ENCODE measurements around the gene UFD1. TPM values are rescaled to one million over a fixed set of nuclear protein-coding genes. Genes with fewer than 3 reads are reported as not detected.

UFD1 gene
- total RNA-seq, 1 experiment from 2014 or later = 62.3 TPM

DNA sequence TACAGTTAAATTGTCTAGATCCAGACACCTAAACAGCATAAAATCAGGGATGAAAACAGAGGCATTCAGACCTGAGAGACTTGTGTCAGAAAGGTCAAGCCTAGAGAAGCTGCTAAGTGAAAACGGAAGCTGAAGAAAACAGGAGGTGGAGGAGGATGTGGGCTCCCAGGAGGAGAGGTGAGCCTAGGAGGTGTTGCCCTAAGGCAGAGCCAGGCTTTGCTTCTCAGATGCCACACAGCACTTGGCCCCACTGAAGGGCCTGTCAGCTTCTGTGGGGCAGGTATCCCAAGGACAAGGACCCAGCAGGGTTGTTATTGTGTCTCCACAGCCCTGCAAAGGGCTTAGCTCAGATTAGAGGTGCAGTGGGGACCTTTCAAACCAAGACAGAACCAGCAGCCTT, 14.4 kb downstream of the UFD1 start:
- intact Hi-C loops (cut with micrococcal nuclease) = no loop called here
- H3K27ac Mint-ChIP-seq (ENCODE audit: low read depth, unreplicated experiment) = no peak overlapping the region
- no peak overlapping the region for H3K4me3 Mint-ChIP-seq (ENCODE audit: unreplicated experiment)
- CTCF ChIA-PET = interaction anchor here (0.6 to 1.2 kb wide), 3 partner anchors 14 to 267 kb away, joined by 3 read pairs; no protein-coding TSS in a partner anchor
- H3K36me3 Mint-ChIP-seq (ENCODE audit: insufficient read depth, unreplicated experiment) = peaks cover 71% of the 10 kb centered on the region
- no TSS peak for BruUV-seq (replicated peaks)
- H3K9me3 Mint-ChIP-seq (ENCODE audit: unreplicated experiment) = no peaks in the 10 kb centered on the region
- TF ChIP-seq CTCF (IDR thresholded peaks at IDR 0.05; ENCODE audit: unreplicated experiment) = no peak
- POLR2A ChIA-PET = interaction anchor here (0.8 to 1.9 kb wide), 3 partner anchors 12 to 15 kb away, joined by 3 to 4 read pairs (median 3); partner anchors contain the start of gene CDC45
- no peaks in the 10 kb centered on the region for H3K4me1 Mint-ChIP-seq (ENCODE audit: insufficient read depth, unreplicated experiment)
- DNase-seq (ENCODE audit: unreplicated experiment) = no peak
- H3K27me3 Mint-ChIP-seq (ENCODE audit: insufficient read depth, unreplicated experiment) = no peaks in the 10 kb centered on the region

GRCh38 chr22:19463491-19464469, 15.2 kb downstream of the UFD1 start:
- no TSS peak for BruUV-seq (replicated peaks)
- no peak for DNase-seq (ENCODE audit: unreplicated experiment)
- Mint-ChIP-seq H3K4me3 (ENCODE audit: unreplicated experiment) (no peak overlapping the region), H3K9me3 (ENCODE audit: unreplicated experiment) (no peaks in the 10 kb centered on the region), H3K27me3 (ENCODE audit: insufficient read depth, unreplicated experiment) (no peaks in the 10 kb centered on the region), H3K36me3 (ENCODE audit: insufficient read depth, unreplicated experiment) (peaks cover 66% of the 10 kb centered on the region), H3K4me1 (ENCODE audit: insufficient read depth, unreplicated experiment) (no peaks in the 10 kb centered on the region), H3K27ac (ENCODE audit: low read depth, unreplicated experiment) (no peak overlapping the region)
- POLR2A ChIA-PET = interaction anchor here (0.6 to 1.9 kb wide), 5 partner anchors 11 to 600 kb away, joined by 3 to 4 read pairs (median 3); partner anchors contain the start of gene CDC45
- intact Hi-C loops (cut with micrococcal nuclease) = no loop called here
- TF ChIP-seq CTCF (IDR thresholded peaks at IDR 0.05; ENCODE audit: unreplicated experiment) = no peak
- CTCF ChIA-PET = interaction anchor here (0.6 to 2.2 kb wide), 3 partner anchors 14 to 165 kb away, joined by 3 to 11 read pairs (median 3); no protein-coding TSS in a partner anchor

GRCh38 chr22:19463008-19463407, 16.0 kb downstream of the UFD1 start:
- Mint-ChIP-seq H3K27me3 (ENCODE audit: insufficient read depth, unreplicated experiment) (no peaks in the 10 kb centered on the region), H3K9me3 (ENCODE audit: unreplicated experiment) (no peaks in the 10 kb centered on the region), H3K4me1 (ENCODE audit: insufficient read depth, unreplicated experiment) (no peaks in the 10 kb centered on the region), H3K36me3 (ENCODE audit: insufficient read depth, unreplicated experiment) (peaks cover 67% of the 10 kb centered on the region), H3K4me3 (ENCODE audit: unreplicated experiment) (no peak overlapping the region), H3K27ac (ENCODE audit: low read depth, unreplicated experiment) (no peak overlapping the region)
- no TSS peak for BruUV-seq (replicated peaks)
- intact Hi-C loops (cut with micrococcal nuclease) = no loop called here
- ChIA-PET CTCF (interaction anchor here (0.6 to 2.2 kb wide), 2 partner anchors 15 to 165 kb away, joined by 3 to 11 read pairs; no protein-coding TSS in a partner anchor), POLR2A (interaction anchor here (0.6 to 0.9 kb wide), 2 partner anchors 31 to 171 kb away, joined by 3 to 4 read pairs; partner anchors contain the start of gene HIRA)
- TF ChIP-seq CTCF (IDR thresholded peaks at IDR 0.05; ENCODE audit: unreplicated experiment) = no peak
- no peak for DNase-seq (ENCODE audit: unreplicated experiment)

DNA sequence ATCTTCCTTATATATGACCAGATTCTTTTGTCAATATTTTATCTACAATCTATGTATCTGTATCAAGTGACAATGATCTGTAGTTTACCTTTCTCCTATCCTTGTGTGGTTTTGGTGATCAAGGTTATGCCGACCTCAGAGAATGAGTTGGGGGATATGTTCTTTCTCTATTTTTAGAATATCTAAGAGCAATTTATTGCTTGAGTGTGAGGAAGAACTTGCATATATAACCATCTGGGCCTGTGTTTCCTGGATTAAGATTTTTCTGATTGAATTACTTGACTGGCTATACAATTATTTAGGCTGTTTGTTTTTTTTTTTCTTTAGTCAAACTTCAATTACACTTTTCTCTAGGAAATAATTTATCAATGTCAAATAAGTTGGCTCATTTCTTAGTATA, 17.5 kb downstream of the UFD1 start:
- TF ChIP-seq CTCF (IDR thresholded peaks at IDR 0.05; ENCODE audit: unreplicated experiment) = no peak
- H3K27ac Mint-ChIP-seq (ENCODE audit: low read depth, unreplicated experiment) = no peak overlapping the region
- BruUV-seq (replicated peaks) = no TSS peak
- peaks cover 66% of the 10 kb centered on the region for H3K36me3 Mint-ChIP-seq (ENCODE audit: insufficient read depth, unreplicated experiment)
- intact Hi-C loops (cut with micrococcal nuclease) = no loop called here
- no peak overlapping the region for H3K4me3 Mint-ChIP-seq (ENCODE audit: unreplicated experiment)
- no peak for DNase-seq (ENCODE audit: unreplicated experiment)
- ChIA-PET POLR2A (no interaction called here), CTCF (interaction anchor here (2.2 kb wide), 1 partner anchor 16 kb away, joined by 11 read pairs; no protein-coding TSS in a partner anchor)
- no peaks in the 10 kb centered on the region for H3K27me3 Mint-ChIP-seq (ENCODE audit: insufficient read depth, unreplicated experiment)
- no peaks in the 10 kb centered on the region for H3K9me3 Mint-ChIP-seq (ENCODE audit: unreplicated experiment)
- H3K4me1 Mint-ChIP-seq (ENCODE audit: insufficient read depth, unreplicated experiment) = peaks cover under 1% of the 10 kb centered on the region
